Mucosa of rectum (tissue), 2 donors: ENCODE results near the gene SHROOM4.

Experiments used
- H3K27ac ChIP-seq, 2 donors: one replicate each; pipeline ENCODE4 v1.7.0; 2013; ENCODE audit warnings: inconsistent platforms in 2 of 2, low read depth in 2 of 2, low read length in 2 of 2
- H3K27me3 ChIP-seq, 2 donors: one replicate each; pipeline ENCODE4 v1.7.0; 2013; ENCODE audit warnings: low read length in 2 of 2; ENCODE audit not compliant: control insufficient read depth in 2 of 2, insufficient read depth in 2 of 2
- H3K36me3 ChIP-seq, 2 donors: one replicate each; pipeline ENCODE4 v1.7.0; 2013; ENCODE audit warnings: low read length in 2 of 2; ENCODE audit not compliant: control insufficient read depth in 2 of 2, insufficient read depth in 2 of 2
- H3K4me1 ChIP-seq, 2 donors: one replicate each; pipeline ENCODE4 v1.7.0; 2013; ENCODE audit warnings: low read length in 2 of 2, mild to moderate bottlenecking in 1 of 2; ENCODE audit not compliant: control insufficient read depth in 2 of 2, insufficient read depth in 2 of 2
- H3K4me3 ChIP-seq, 2 donors: one replicate each; pipeline ENCODE4 v1.7.0; 2013; ENCODE audit warnings: low read length in 2 of 2
- H3K9ac ChIP-seq, 2 donors: one replicate each; pipeline ENCODE4 v1.7.0; 2013; ENCODE audit warnings: low read length in 2 of 2, low read depth in 1 of 2, mild to moderate bottlenecking in 1 of 2
- H3K9me3 ChIP-seq, 2 donors: one replicate each; pipeline ENCODE4 v1.7.0; 2013; ENCODE audit warnings: low read length in 2 of 2; ENCODE audit not compliant: control insufficient read depth in 2 of 2
- donor health status: healthy.
- donor health status: Normal muscosa, but diverticular disease.

Gene SHROOM4

GRCh38 chrX:50567636-50568035 lies 246.4 kb downstream of the SHROOM4 start:
- no peak overlapping the region for H3K4me3 ChIP-seq
- H3K9ac ChIP-seq: no peak overlapping the region
- H3K27ac ChIP-seq: no peak overlapping the region

GRCh38 chrX:50565718-50566117 lies 248.3 kb downstream of the SHROOM4 start:
- Histone ChIP-seq H3K27me3 (peaks cover 0 to 10% of the 10 kb centered on the region in 2 donors), H3K9ac (no peak overlapping the region), H3K36me3 (no peaks in the 10 kb centered on the region), H3K4me1 (no peaks in the 10 kb centered on the region), H3K27ac (no peak overlapping the region), H3K9me3 (no peaks in the 10 kb centered on the region), H3K4me3 (no peak overlapping the region)

More at GRCh38 chrX:50567636-50568035, 246.4 kb downstream of the SHROOM4 start:
- H3K36me3 ChIP-seq: no peaks in the 10 kb centered on the region
- no peaks in the 10 kb centered on the region for H3K4me1 ChIP-seq
- peaks cover 0 to 10% of the 10 kb centered on the region in 2 donors for H3K27me3 ChIP-seq
- H3K9me3 ChIP-seq: no peaks in the 10 kb centered on the region
